HepG2 (cell line): ENCODE measurements around the gene IRF2BPL. TPM values are rescaled to one million over a fixed set of nuclear protein-coding genes. Genes with fewer than 3 reads are reported as not detected.
A peak's percentile ranks its signal among the peaks of the same experiment; 100 is the strongest.

Experiments used
- FOSL2 ChIP-seq: sonication (generic); formaldehyde crosslinking; IDR thresholded peaks from 2 replicates; pipeline ENCODE4 v1.4.0; 2020; ENCODE audit warnings: missing genetic modification reagents
- GABPB1 ChIP-seq: IDR thresholded peaks from 2 replicates; pipeline ENCODE4 v1.6.1; 2016; ENCODE audit warnings: mild to moderate bottlenecking, missing genetic modification reagents, moderate library complexity, missing compliant biosample characterization
- HOXA9 ChIP-seq: sonication (generic); formaldehyde crosslinking; IDR thresholded peaks from 2 replicates; pipeline ENCODE4 v1.8.1; 2022; ENCODE audit warnings: missing genetic modification reagents, mild to moderate bottlenecking, moderate library complexity, borderline replicate concordance
- KDM5B ChIP-seq: sonication (generic); formaldehyde crosslinking; IDR thresholded peaks from 2 replicates; pipeline ENCODE4 v1.4.0; 2020; ENCODE audit warnings: missing genetic modification reagents, mild to moderate bottlenecking, borderline replicate concordance
- MAZ ChIP-seq, 2 experiments: sonication (generic) in 1 of 2; formaldehyde crosslinking in 1 of 2; IDR thresholded peaks; 2 replicates each; pipeline versions ENCODE4 v1.5.0 to v1.6.1; 2012 to 2020; ENCODE audit warnings: low read depth in 2 of 2, mild to moderate bottlenecking in 2 of 2, borderline replicate concordance in 1 of 2, improper control_type of control experiment in 1 of 2, low read length in 1 of 2, missing genetic modification reagents in 1 of 2, moderate library complexity in 1 of 2
- MIER3 ChIP-seq: IDR thresholded peaks from 2 replicates; pipeline ENCODE4 v1.6.1; 2016; ENCODE audit warnings: missing compliant biosample characterization, borderline replicate concordance
- NR2F6 ChIP-seq, 2 experiments: IDR thresholded peaks; 2 replicates each; pipeline ENCODE4 v1.6.1; 2016; ENCODE audit warnings: antibody characterized with exemption in 1 of 2, mild to moderate bottlenecking in 1 of 2
- PHF21A ChIP-seq: sonication (generic); formaldehyde crosslinking; IDR thresholded peaks from 2 replicates; pipeline ENCODE4 v1.5.0; 2020; ENCODE audit warnings: mild to moderate bottlenecking, missing genetic modification reagents
- RELA ChIP-seq: sonication (generic); formaldehyde crosslinking; IDR thresholded peaks from 2 replicates; pipeline ENCODE4 v1.4.0; 2020; ENCODE audit warnings: missing genetic modification reagents
- REPIN1 ChIP-seq: sonication (generic); formaldehyde crosslinking; IDR thresholded peaks from 2 replicates; pipeline ENCODE4 v1.8.0; 2022; ENCODE audit warnings: missing genetic modification reagents, low read depth, mild to moderate bottlenecking, borderline replicate concordance
- SP4 ChIP-seq: sonication (generic); formaldehyde crosslinking; IDR thresholded peaks from 2 replicates; pipeline ENCODE4 v1.8.1; 2023; ENCODE audit warnings: mild to moderate bottlenecking, missing genetic modification reagents
- TBL1XR1 ChIP-seq: fragments of 150-350 bp; IDR thresholded peaks from 2 replicates; pipeline ENCODE4 v1.6.1; 2014; ENCODE audit warnings: borderline replicate concordance, low read length; ENCODE audit not compliant: partially characterized antibody
- TBX2 ChIP-seq: sonication (generic); formaldehyde crosslinking; IDR thresholded peaks from 2 replicates; pipeline ENCODE4 v1.5.0; 2020; ENCODE audit warnings: missing genetic modification reagents, mild to moderate bottlenecking, borderline replicate concordance
- ZMYM3 ChIP-seq: sonication (generic); formaldehyde crosslinking; IDR thresholded peaks from 2 replicates; pipeline ENCODE4 v1.5.1; 2020; ENCODE audit warnings: mild to moderate bottlenecking, missing genetic modification reagents
- ZNF572 ChIP-seq: sonication (generic); formaldehyde crosslinking; IDR thresholded peaks from 2 replicates; pipeline ENCODE4 v1.5.1; 2020; ENCODE audit warnings: mild to moderate bottlenecking, missing genetic modification reagents
- polyA plus RNA-seq, 8 experiments: library from polyadenylated mRNA; depleted of rRNA in 3 of 8; stranded (reverse) in 7 of 8; unstranded in 1 of 8; fragments of >200 nt; fragmentation: Illumina TruSeq in 4 of 8; extraction: Trizol in 4 of 8; gene quantifications; 2 replicates each; pipeline versions ENCODE4 v1.2.1 to v1.2.3, GENCODE V29; 2011 to 2016; ENCODE audit warnings: low read depth in 4 of 8, missing spikeins in 1 of 8, mixed read lengths in 1 of 8; ENCODE audit not compliant: insufficient read depth in 1 of 8
- total RNA-seq, 5 experiments: library from RNA; depleted of rRNA; stranded (reverse); fragments of >200 nt; fragmentation: Illumina TruSeq; extraction: Trizol; gene quantifications; 2 replicates each; pipeline ENCODE4 v1.2.3, GENCODE V29; 2016; ENCODE audit warnings: low read depth in 1 of 5
- TF ChIP-seq, protein P1 (sequence below): sonication (generic); formaldehyde crosslinking; IDR thresholded peaks from 2 replicates; pipeline ENCODE4 v1.5.1; 2020; ENCODE audit warnings: mild to moderate bottlenecking, missing genetic modification reagents, moderate library complexity
- TF ChIP-seq, protein P2 (sequence below): sonication (generic); formaldehyde crosslinking; IDR thresholded peaks from 2 replicates; pipeline ENCODE4 v1.4.0; 2020; ENCODE audit warnings: missing genetic modification reagents
- TF ChIP-seq, protein P3 (sequence below): IDR thresholded peaks from 2 replicates; pipeline ENCODE4 v1.6.1; 2018; ENCODE audit warnings: missing genetic modification reagents
- TF ChIP-seq, protein P4 (sequence below): IDR thresholded peaks from 2 replicates; pipeline ENCODE4 v1.6.1; 2012; ENCODE audit warnings: low read depth, low read length, improper control_type of control experiment

IRF2BPL gene
- total and polyA plus RNA-seq, 2 of the 13 experiments (the other 11 are each of a cell fraction or from before 2014, with no cell fraction given) = 6.6 to 8.4 TPM

DNA sequence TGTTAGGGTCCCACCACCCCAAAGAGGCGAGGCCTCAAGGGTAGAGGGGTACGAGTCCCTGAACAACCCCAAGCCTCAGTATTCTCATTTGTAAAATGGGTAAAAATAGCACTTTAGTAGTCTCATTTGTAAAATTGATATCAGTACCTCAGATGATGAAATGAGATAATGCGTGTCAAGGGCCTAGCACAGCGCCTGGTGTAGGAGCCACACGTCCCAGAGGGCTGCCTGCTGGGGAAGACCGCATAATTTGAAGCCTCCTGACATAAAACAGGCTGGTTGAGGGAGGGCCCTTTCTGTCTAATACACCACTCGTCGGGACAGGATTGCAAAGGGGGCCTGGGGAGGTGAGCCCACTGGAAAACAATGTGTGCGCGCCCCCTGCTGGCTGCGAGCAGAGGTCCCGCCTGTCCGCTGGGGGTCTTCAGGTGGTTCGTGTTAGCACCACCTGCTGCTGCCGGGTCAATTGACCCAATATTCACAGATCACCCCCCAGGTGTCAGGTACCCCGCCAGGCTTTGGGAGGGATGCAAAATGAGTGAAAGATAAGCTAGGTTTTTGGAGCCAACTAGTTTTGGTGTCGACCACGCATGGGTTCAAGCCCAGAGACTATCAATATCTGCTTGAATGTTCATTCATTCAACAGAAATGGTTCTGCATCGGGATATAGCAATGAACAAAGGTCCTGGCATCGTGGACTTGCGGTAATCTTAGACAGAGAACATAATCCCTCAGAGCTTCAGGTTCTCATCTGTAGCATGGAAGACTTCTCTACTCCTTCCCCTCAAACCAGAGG, 24.7 kb upstream of the IRF2BPL start (continued):
- TF ChIP-seq, protein P1, sequence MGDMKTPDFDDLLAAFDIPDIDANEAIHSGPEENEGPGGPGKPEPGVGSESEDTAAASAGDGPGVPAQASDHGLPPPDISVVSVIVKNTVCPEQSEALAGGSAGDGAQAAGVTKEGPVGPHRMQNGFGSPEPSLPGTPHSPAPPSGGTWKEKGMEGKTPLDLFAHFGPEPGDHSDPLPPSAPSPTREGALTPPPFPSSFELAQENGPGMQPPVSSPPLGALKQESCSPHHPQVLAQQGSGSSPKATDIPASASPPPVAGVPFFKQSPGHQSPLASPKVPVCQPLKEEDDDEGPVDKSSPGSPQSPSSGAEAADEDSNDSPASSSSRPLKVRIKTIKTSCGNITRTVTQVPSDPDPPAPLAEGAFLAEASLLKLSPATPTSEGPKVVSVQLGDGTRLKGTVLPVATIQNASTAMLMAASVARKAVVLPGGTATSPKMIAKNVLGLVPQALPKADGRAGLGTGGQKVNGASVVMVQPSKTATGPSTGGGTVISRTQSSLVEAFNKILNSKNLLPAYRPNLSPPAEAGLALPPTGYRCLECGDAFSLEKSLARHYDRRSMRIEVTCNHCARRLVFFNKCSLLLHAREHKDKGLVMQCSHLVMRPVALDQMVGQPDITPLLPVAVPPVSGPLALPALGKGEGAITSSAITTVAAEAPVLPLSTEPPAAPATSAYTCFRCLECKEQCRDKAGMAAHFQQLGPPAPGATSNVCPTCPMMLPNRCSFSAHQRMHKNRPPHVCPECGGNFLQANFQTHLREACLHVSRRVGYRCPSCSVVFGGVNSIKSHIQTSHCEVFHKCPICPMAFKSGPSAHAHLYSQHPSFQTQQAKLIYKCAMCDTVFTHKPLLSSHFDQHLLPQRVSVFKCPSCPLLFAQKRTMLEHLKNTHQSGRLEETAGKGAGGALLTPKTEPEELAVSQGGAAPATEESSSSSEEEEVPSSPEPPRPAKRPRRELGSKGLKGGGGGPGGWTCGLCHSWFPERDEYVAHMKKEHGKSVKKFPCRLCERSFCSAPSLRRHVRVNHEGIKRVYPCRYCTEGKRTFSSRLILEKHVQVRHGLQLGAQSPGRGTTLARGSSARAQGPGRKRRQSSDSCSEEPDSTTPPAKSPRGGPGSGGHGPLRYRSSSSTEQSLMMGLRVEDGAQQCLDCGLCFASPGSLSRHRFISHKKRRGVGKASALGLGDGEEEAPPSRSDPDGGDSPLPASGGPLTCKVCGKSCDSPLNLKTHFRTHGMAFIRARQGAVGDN (CRISPR knock-in tag) = peak; percentile 43
- peak; percentile 34; the same call in 1 of the 2 replicates for TF ChIP-seq PHF21A
- 0 out of 2 replicates have a peak, but pooled peaks have one; percentile 35 for TF ChIP-seq GABPB1 (CRISPR knock-in tag)
- TF ChIP-seq HOXA9 = 0 out of 2 replicates have a peak, but pooled peaks have one; percentile 31
- TF ChIP-seq, protein P2, sequence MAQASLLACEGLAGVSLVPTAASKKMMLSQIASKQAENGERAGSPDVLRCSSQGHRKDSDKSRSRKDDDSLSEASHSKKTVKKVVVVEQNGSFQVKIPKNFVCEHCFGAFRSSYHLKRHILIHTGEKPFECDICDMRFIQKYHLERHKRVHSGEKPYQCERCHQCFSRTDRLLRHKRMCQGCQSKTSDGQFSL = peak; percentile 67; the same call in 1 of the 2 replicates
- TF ChIP-seq SP4 (CRISPR knock-in tag) = no peak
- TF ChIP-seq, protein P3, sequence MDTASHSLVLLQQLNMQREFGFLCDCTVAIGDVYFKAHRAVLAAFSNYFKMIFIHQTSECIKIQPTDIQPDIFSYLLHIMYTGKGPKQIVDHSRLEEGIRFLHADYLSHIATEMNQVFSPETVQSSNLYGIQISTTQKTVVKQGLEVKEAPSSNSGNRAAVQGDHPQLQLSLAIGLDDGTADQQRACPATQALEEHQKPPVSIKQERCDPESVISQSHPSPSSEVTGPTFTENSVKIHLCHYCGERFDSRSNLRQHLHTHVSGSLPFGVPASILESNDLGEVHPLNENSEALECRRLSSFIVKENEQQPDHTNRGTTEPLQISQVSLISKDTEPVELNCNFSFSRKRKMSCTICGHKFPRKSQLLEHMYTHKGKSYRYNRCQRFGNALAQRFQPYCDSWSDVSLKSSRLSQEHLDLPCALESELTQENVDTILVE = peak; percentile 59; the same call in 1 of the 2 replicates
- TF ChIP-seq MAZ (IDR thresholded peaks at IDR 0.05; ENCODE audit: borderline replicate concordance, low read depth, low read length) = peak; percentile 50; the same call in 1 of the 2 replicates
- TF ChIP-seq MAZ (CRISPR knock-in tag; IDR thresholded peaks at IDR 0.05; ENCODE audit: low read depth) = no peak
- TF ChIP-seq, protein P4, sequence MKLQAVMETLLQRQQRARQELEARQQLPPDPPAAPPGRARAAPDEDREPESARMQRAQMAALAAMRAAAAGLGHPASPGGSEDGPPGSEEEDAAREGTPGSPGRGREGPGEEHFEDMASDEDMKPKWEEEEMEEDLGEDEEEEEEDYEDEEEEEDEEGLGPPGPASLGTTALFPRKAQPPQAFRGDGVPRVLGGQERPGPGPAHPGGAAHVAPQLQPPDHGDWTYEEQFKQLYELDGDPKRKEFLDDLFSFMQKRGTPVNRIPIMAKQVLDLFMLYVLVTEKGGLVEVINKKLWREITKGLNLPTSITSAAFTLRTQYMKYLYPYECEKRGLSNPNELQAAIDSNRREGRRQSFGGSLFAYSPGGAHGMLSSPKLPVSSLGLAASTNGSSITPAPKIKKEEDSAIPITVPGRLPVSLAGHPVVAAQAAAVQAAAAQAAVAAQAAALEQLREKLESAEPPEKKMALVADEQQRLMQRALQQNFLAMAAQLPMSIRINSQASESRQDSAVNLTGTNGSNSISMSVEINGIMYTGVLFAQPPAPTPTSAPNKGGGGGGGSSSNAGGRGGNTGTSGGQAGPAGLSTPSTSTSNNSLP = 0 out of 2 replicates have a peak, but pooled peaks have one; percentile 30
- TF ChIP-seq ZNF572 = peak; percentile 89; the same call in 1 of the 2 replicates
- TF ChIP-seq KDM5B (CRISPR knock-in tag) = peak; percentile 34; the same call in 1 of the 2 replicates
- TF ChIP-seq ZMYM3 (CRISPR knock-in tag) = no peak
- TF ChIP-seq FOSL2 (CRISPR knock-in tag) = peak; percentile 50
- TF ChIP-seq RELA (CRISPR knock-in tag) = no peak
- TF ChIP-seq NR2F6 (IDR thresholded peaks at IDR 0.05) = no peak
- TF ChIP-seq NR2F6 (CRISPR knock-in tag; IDR thresholded peaks at IDR 0.05) = 0 out of 2 replicates have a peak, but pooled peaks have one; percentile 39
- peak; percentile 47 for TF ChIP-seq TBL1XR1
- 0 out of 2 replicates have a peak, but pooled peaks have one; percentile 44 for TF ChIP-seq MIER3 (CRISPR knock-in tag)
- TF ChIP-seq REPIN1 (CRISPR knock-in tag) = 0 out of 2 replicates have a peak, but pooled peaks have one; percentile 43
- peak; percentile 49; the same call in 1 of the 2 replicates for TF ChIP-seq TBX2 (CRISPR knock-in tag)
